Stimulated activated CD4-positive, alpha-beta T cell treated with anti-CD3 and anti-CD28 coated beads, Interleukin-2, amount 100 ng/mL, for 4 hours (primary cell): ENCODE data around the gene RNGTT.

Experiments used
- DNase-seq: peaks from one replicate; pipeline ENCODE4 v3.0.0-alpha.2; 2020; ENCODE audit warnings: low read depth

RNGTT gene

GRCh38 chr6:88586371-88587149 is 376.9 kb downstream of the RNGTT start:
- no peak for DNase-seq

- no peak for DNase-seq
Observed at GRCh38 chr6:88585276-88585692, 378.1 kb downstream of the RNGTT start.

GRCh38 chr6:88584581-88585275 is 378.7 kb downstream of the RNGTT start:
- no peak for DNase-seq

GRCh38 chr6:88577461-88577860 is 386.0 kb downstream of the RNGTT start:
- no peak for DNase-seq

GRCh38 chr6:88575536-88575935 is 387.9 kb downstream of the RNGTT start:
- DNase-seq = no peak

GRCh38 chr6:88574651-88575050 is 388.8 kb downstream of the RNGTT start:
- DNase-seq = no peak

- no peak for DNase-seq
Observed at GRCh38 chr6:88574031-88574430, 389.4 kb downstream of the RNGTT start.

GRCh38 chr6:88573561-88573960 is 389.9 kb downstream of the RNGTT start:
- DNase-seq = no peak

- no peak for DNase-seq
Observed at GRCh38 chr6:88572449-88573139, 390.8 kb downstream of the RNGTT start.

GRCh38 chr6:88569959-88570358 is 393.5 kb downstream of the RNGTT start:
- no peak for DNase-seq

GRCh38 chr6:88567696-88568095 is 395.7 kb downstream of the RNGTT start:
- DNase-seq = no peak

- DNase-seq = no peak
Observed at GRCh38 chr6:88566746-88567534, 396.5 kb downstream of the RNGTT start.

- DNase-seq = no peak
Observed at GRCh38 chr6:88565836-88566235, 397.6 kb downstream of the RNGTT start.

- no peak for DNase-seq
Observed at GRCh38 chr6:88565409-88565811, 398.0 kb downstream of the RNGTT start.

GRCh38 chr6:88563277-88563625 is 400.2 kb downstream of the RNGTT start:
- DNase-seq = no peak

GRCh38 chr6:88562353-88563276 is 400.8 kb downstream of the RNGTT start:
- DNase-seq = no peak

- no peak for DNase-seq
Observed at GRCh38 chr6:88561954-88562315, 401.5 kb downstream of the RNGTT start.

- no peak for DNase-seq
Observed at GRCh38 chr6:88561034-88561953, 402.1 kb downstream of the RNGTT start.
